H1 (cell line): Measurements from ENCODE around the gene LY6G6D. TPM values are rescaled to one million over a fixed set of nuclear protein-coding genes. Genes with fewer than 3 reads are reported as not detected.

Experiments used
- CTCF ChIA-PET: fragments of 300-600 bp; sonication (Branson Sonifier 250); formaldehyde crosslinking; loops from one replicate; lab custom pipeline; 2021; ENCODE audit not compliant: partially characterized antibody; lab: Charles Lee
- POLR2A ChIA-PET: fragments of 300-600 bp; sonication (Branson Sonifier 250); formaldehyde crosslinking; loops from one replicate; lab custom pipeline; 2021; ENCODE audit warnings: inconsistent platforms; ENCODE audit not compliant: partially characterized antibody; lab: Charles Lee
- DNase-seq, 2 experiments: peaks; one replicate each; pipeline versions ENCODE4 v3.0.0 to v3.0.0-alpha.2; 2010 to 2022; ENCODE audit warnings: low spot score in 2 of 2, low read depth in 1 of 2, mixed read lengths in 1 of 2
- FAIRE-seq: peaks from 2 replicates; lab custom pipeline; 2011; peaks lifted over from hg19 to GRCh38; lab: Jason Lieb, UNC
- H2AFZ ChIP-seq: 2 replicates; pipeline ENCODE4 v1.8.1; 2012; ENCODE audit warnings: low read length, inconsistent platforms
- H2AK5ac ChIP-seq: 2 replicates; pipeline ENCODE4 v1.6.1; 2013; ENCODE audit warnings: low read depth, low read length
- H2BK120ac ChIP-seq: replicated peaks from 2 replicates; pipeline ENCODE3; 2013; ENCODE audit warnings: low read depth, low read length, inconsistent platforms
- H2BK12ac ChIP-seq: 2 replicates; pipeline ENCODE4 v1.6.1; 2013; ENCODE audit warnings: low read depth, low read length
- H2BK15ac ChIP-seq: 2 replicates; pipeline ENCODE4 v1.6.1; 2013; ENCODE audit warnings: low read length
- H2BK20ac ChIP-seq: 2 replicates; pipeline ENCODE4 v1.6.1; 2013; ENCODE audit warnings: low read length
- H2BK5ac ChIP-seq: 2 replicates; pipeline ENCODE4 v1.6.1; 2013; ENCODE audit warnings: low read depth, low read length
- H3K14ac ChIP-seq: 2 replicates; pipeline ENCODE4 v1.6.1; 2013; ENCODE audit warnings: inconsistent platforms; ENCODE audit not compliant: insufficient read length
- H3K18ac ChIP-seq: 2 replicates; pipeline ENCODE4 v1.6.1; 2013; ENCODE audit warnings: low read length; ENCODE audit errors: extremely low read depth
- H3K23ac ChIP-seq: 2 replicates; pipeline ENCODE4 v1.6.1; 2013; ENCODE audit warnings: inconsistent platforms; ENCODE audit not compliant: insufficient read length
- H3K23me2 ChIP-seq: 2 replicates; pipeline ENCODE4 v1.6.1; 2013; ENCODE audit warnings: low read depth, low read length
- H3K27ac ChIP-seq: 2 replicates; pipeline ENCODE4 v1.6.1; 2011; ENCODE audit warnings: low read depth, low read length, inconsistent platforms
- H3K27me3 ChIP-seq, 4 experiments: replicated peaks in 1 of 4; 1 replicate in 1 of 4; 2 replicates in 3 of 4; pipeline versions ENCODE4 v1.6.1 to v1.8.1; 2011 to 2013; ENCODE audit warnings: low read length in 3 of 4, mild to moderate bottlenecking in 3 of 4, inconsistent platforms in 2 of 4, mixed read lengths in 2 of 4, moderate library complexity in 1 of 4; ENCODE audit not compliant: control insufficient read depth in 3 of 4, insufficient read depth in 3 of 4; ENCODE audit errors: extremely low read depth in 1 of 4
- H3K36me3 ChIP-seq, 4 experiments: 2 replicates each; pipeline versions ENCODE4 v1.6.1 to v1.8.1; 2011 to 2013; ENCODE audit warnings: mild to moderate bottlenecking in 4 of 4, low read length in 3 of 4, moderate library complexity in 2 of 4, control low read depth in 1 of 4, inconsistent platforms in 1 of 4; ENCODE audit not compliant: insufficient read depth in 4 of 4, control insufficient read depth in 2 of 4
- H3K4ac ChIP-seq: replicated peaks from 2 replicates; pipeline ENCODE3; 2013; ENCODE audit warnings: low read length, low read depth, mixed read lengths, inconsistent platforms; ENCODE audit not compliant: insufficient read length
- H3K4me1 ChIP-seq, 4 experiments: replicated peaks in 1 of 4; 1 replicate in 1 of 4; 2 replicates in 3 of 4; pipeline versions ENCODE4 v1.6.1 to v1.8.1; 2011 to 2013; ENCODE audit warnings: low read length in 3 of 4, inconsistent platforms in 2 of 4, mixed read lengths in 1 of 4; ENCODE audit not compliant: insufficient read depth in 4 of 4, control insufficient read depth in 3 of 4
- H3K4me2 ChIP-seq, 2 experiments: 2 replicates each; pipeline versions ENCODE4 v1.6.1 to v1.8.1; 2011 to 2013; ENCODE audit warnings: low read depth in 2 of 2, low read length in 2 of 2, control low read depth in 1 of 2, inconsistent platforms in 1 of 2, mild to moderate bottlenecking in 1 of 2; ENCODE audit not compliant: insufficient read depth in 1 of 2
- H3K4me3 ChIP-seq, 4 experiments: fragments of 200-600, 300-600 bp in 1 of 4; sonication (generic), shearing (Covaris generic), sonication (Bioruptor Twin) in 1 of 4; 2 replicates each; pipeline versions ENCODE4 v1.5.1 to v1.8.1; 2011 to 2016; ENCODE audit warnings: low read length in 4 of 4, low read depth in 3 of 4, control low read depth in 2 of 4, inconsistent platforms in 2 of 4, mild to moderate bottlenecking in 2 of 4, mixed read lengths in 1 of 4, moderate library complexity in 1 of 4; ENCODE audit not compliant: insufficient read depth in 2 of 4; ENCODE audit errors: extremely low read depth in 1 of 4
- H3K56ac ChIP-seq: replicated peaks from 2 replicates; pipeline ENCODE3; 2013; ENCODE audit warnings: low read depth, mild to moderate bottlenecking, mixed read lengths, low read length, inconsistent platforms; ENCODE audit not compliant: insufficient read length
- H3K79me1 ChIP-seq: 2 replicates; pipeline ENCODE4 v1.6.1; 2013; ENCODE audit warnings: low read depth, low read length, control low read depth
- H3K79me2 ChIP-seq, 2 experiments: 2 replicates each; pipeline versions ENCODE4 v1.6.1 to v1.8.1; 2012 to 2013; ENCODE audit warnings: low read length in 2 of 2, mild to moderate bottlenecking in 2 of 2, inconsistent platforms in 1 of 2; ENCODE audit not compliant: insufficient read depth in 2 of 2, control insufficient read depth in 1 of 2
- H3K9ac ChIP-seq, 4 experiments: replicated peaks in 1 of 4; 1 replicate in 1 of 4; 2 replicates in 3 of 4; pipeline versions ENCODE4 v1.6.1 to v1.8.1; 2011 to 2013; ENCODE audit warnings: low read depth in 3 of 4, low read length in 3 of 4, control low read depth in 2 of 4, mild to moderate bottlenecking in 2 of 4, moderate library complexity in 2 of 4, inconsistent platforms in 1 of 4; ENCODE audit errors: extremely low read depth in 1 of 4
- H3K9me3 ChIP-seq, 2 experiments: 2 replicates each; pipeline versions ENCODE4 v1.6.1 to v1.8.1; 2012 to 2013; ENCODE audit warnings: mild to moderate bottlenecking in 2 of 2, moderate library complexity in 2 of 2, control low read depth in 1 of 2, inconsistent platforms in 1 of 2, low read depth in 1 of 2, low read length in 1 of 2, mixed read lengths in 1 of 2; ENCODE audit not compliant: insufficient read depth in 2 of 2
- H4K20me1 ChIP-seq, 2 experiments: replicated peaks in 1 of 2; 2 replicates each; pipeline versions ENCODE3 to v1.8.1; 2011 to 2013; ENCODE audit warnings: inconsistent platforms in 2 of 2, low read length in 2 of 2, mild to moderate bottlenecking in 1 of 2; ENCODE audit not compliant: insufficient read depth in 2 of 2, control insufficient read depth in 1 of 2
- H4K5ac ChIP-seq: 2 replicates; pipeline ENCODE4 v1.6.1; 2013; ENCODE audit warnings: low read length, low read depth, mixed read lengths, inconsistent platforms; ENCODE audit not compliant: insufficient read length
- H4K8ac ChIP-seq: 2 replicates; pipeline ENCODE4 v1.8.0; 2013; ENCODE audit warnings: mild to moderate bottlenecking, moderate library complexity, low read length, inconsistent platforms; ENCODE audit not compliant: insufficient read depth; ENCODE audit errors: extremely low read depth
- H4K91ac ChIP-seq: replicated peaks from 2 replicates; pipeline ENCODE3; 2013; ENCODE audit warnings: low read length, mixed read lengths, inconsistent platforms; ENCODE audit not compliant: insufficient read length
- ASH2L ChIP-seq: fragments of 200-600, 300-600 bp; sonication (generic); IDR thresholded peaks from one replicate; pipeline ENCODE4 v1.7.1; 2017; ENCODE audit warnings: low read length
- CREB1 ChIP-seq: IDR thresholded peaks from 2 replicates; pipeline ENCODE4 v1.6.1; 2012; ENCODE audit warnings: inconsistent platforms
- E2F6 ChIP-seq: IDR thresholded peaks from 2 replicates; pipeline ENCODE4 v1.6.1; 2012; ENCODE audit warnings: inconsistent platforms
- EP300 ChIP-seq, 2 experiments: IDR thresholded peaks; 1 replicate in 1 of 2; 2 replicates in 1 of 2; pipeline ENCODE4 v1.6.1; 2011 to 2012; ENCODE audit warnings: low read depth in 2 of 2, low read length in 2 of 2, mild to moderate bottlenecking in 2 of 2, borderline replicate concordance in 1 of 2, inconsistent platforms in 1 of 2, moderate library complexity in 1 of 2
- EZH2 ChIP-seq: fragments of 200-600 bp; sonication (generic); IDR thresholded peaks from 2 replicates; pipeline ENCODE4 v1.7.1; 2012; ENCODE audit warnings: low read depth, mild to moderate bottlenecking, moderate library complexity, low read length, inconsistent platforms; ENCODE audit not compliant: severe bottlenecking
- HDAC2 ChIP-seq, 2 experiments: fragments of 300-600 bp in 1 of 2; sonication (generic) in 1 of 2; IDR thresholded peaks; 2 replicates each; pipeline ENCODE4 v1.6.1; 2011 to 2012; ENCODE audit warnings: low read depth in 2 of 2, low read length in 2 of 2, mild to moderate bottlenecking in 2 of 2, moderate library complexity in 2 of 2, borderline replicate concordance in 1 of 2, inconsistent platforms in 1 of 2
- KDM4A ChIP-seq: IDR thresholded peaks from one replicate; pipeline ENCODE4 v1.7.1; 2012; ENCODE audit warnings: low read depth, mild to moderate bottlenecking, moderate library complexity, low read length, inconsistent platforms; ENCODE audit not compliant: severe bottlenecking
- POU5F1 ChIP-seq: IDR thresholded peaks from 2 replicates; pipeline ENCODE4 v1.6.1; 2011; ENCODE audit warnings: low read depth, mild to moderate bottlenecking, low read length, moderate library complexity
- RBBP5 ChIP-seq: IDR thresholded peaks from 2 replicates; pipeline ENCODE4 v1.7.1; 2012; ENCODE audit warnings: low read depth, mild to moderate bottlenecking, inconsistent platforms, low read length, moderate library complexity, borderline replicate concordance
- SUZ12 ChIP-seq: fragments of 200-600 bp; sonication (generic); IDR thresholded peaks from 2 replicates; pipeline ENCODE4 v1.6.1; 2012; ENCODE audit warnings: mild to moderate bottlenecking, inconsistent platforms, low read length, moderate library complexity, mixed read lengths
- WGBS, 2 experiments: shearing (Covaris generic) in 1 of 2; methylation state at CpG; one replicate each; pipeline versions ENCODE4 v1.1.6 to v1.1.7; 2013 to 2015; ENCODE audit warnings: low lambda C conversion rate in 2 of 2, mixed read lengths in 2 of 2, inconsistent platforms in 1 of 2, low coverage in 1 of 2, missing lambda C conversion rate in 1 of 2; ENCODE audit not compliant: insufficient replicate concordance in 2 of 2, insufficient coverage in 1 of 2, insufficient read length in 1 of 2; ENCODE audit errors: extremely low coverage in 1 of 2, missing lambda C conversion rate in 1 of 2; 5-methylcytosine and 5-hydroxymethylcytosine counted together
- polyA plus RNA-seq, 7 experiments: library from polyadenylated mRNA; depleted of rRNA in 3 of 7; stranded (reverse) in 5 of 7; unstranded in 2 of 7; fragments of >200 nt in 5 of 7; fragments of 200-250 nt in 2 of 7; gene quantifications; 1 replicate in 5 of 7; 2 replicates in 1 of 7; 4 replicates in 1 of 7; pipeline versions ENCODE4 v1.2.1 to v1.2.3, GENCODE V29; 2011 to 2013; ENCODE audit warnings: missing spikeins in 2 of 7, mixed read lengths in 2 of 7
- total RNA-seq: library from RNA; stranded (reverse); fragmentation: NEBNext Ultra II Directional; extraction: Animal tissue kit (Norgen Biotek cat#: 25700); gene quantifications from 2 replicates; pipeline ENCODE4 v1.2.1, GENCODE V29; 2021

The LY6G6D gene
- total and polyA plus RNA-seq, 2 of the 8 experiments (the other 6 are each of a cell fraction or from before 2014, with no cell fraction given): 1.8 TPM; not detected in 1

DNA sequence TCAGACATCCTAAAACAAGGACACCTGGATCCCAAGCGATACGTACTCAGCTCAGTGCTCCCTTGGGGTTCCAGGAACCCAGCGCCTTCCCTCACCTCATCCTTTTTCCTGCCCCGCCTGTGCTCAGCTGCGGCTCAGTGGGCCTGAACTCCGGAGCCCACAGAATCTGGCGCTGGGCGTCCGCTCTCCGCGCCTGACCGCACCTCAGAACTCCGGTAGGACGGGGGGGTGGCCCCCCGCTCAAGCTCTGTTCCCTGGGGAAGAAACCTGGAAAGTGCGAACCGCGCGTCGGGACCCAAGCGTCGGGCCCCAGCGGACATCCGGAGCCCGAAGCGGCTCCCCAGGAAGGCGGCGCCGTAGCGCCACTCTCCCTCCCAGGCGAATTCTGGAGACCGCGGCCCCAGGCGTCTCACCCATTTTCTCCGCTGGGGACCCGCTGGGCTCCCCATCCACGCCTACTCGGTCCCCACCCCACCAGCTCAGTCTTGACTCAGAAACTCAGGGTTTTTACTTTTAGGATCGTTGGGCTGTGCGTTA, 33.9 kb upstream of the LY6G6D start:
- no peak for FAIRE-seq

More for the DNA sequence above, 33.9 kb upstream of the LY6G6D start:
- Histone ChIP-seq H3K9ac (no peak overlapping the region; a peak in 1 of 7 replicates), H3K4me2 (peak overlapping the region; percentile 11 to 84), H4K20me1 (no peaks in the 10 kb centered on the region), H3K36me3 (no peaks in the 10 kb centered on the region; a peak in 1 of 8 replicates), H3K27me3 (peaks cover 3 to 13% (median 12%) of the 10 kb centered on the region in 4 experiments; a peak in 6 of 7 replicates), H4K91ac (no peak overlapping the region), H3K4ac (no peak overlapping the region), H3K23ac (no peak overlapping the region), H2BK12ac (no peak overlapping the region), H2AFZ (peak overlapping the region; percentile 15; the same call in 1 of the 2 replicates), H2AK5ac (no peak overlapping the region), H2BK15ac (peak overlapping the region; percentile 72; the same call in 1 of the 2 replicates), H3K23me2 (peaks cover 11% of the 10 kb centered on the region; the same call in 1 of the 2 replicates), H3K9me3 (no peaks in the 10 kb centered on the region), H3K79me1 (no peaks in the 10 kb centered on the region), H4K5ac (no peak overlapping the region), H3K4me1 (peaks cover 0 to 10% (median 7%) of the 10 kb centered on the region in 4 experiments; a peak in 5 of 7 replicates), H3K4me3 (peak overlapping the region; percentile 22 to 70 (median 60)), H2BK5ac (peak overlapping the region; percentile 35; the same call in 1 of the 2 replicates), H3K79me2 (no peaks in the 10 kb centered on the region), H3K56ac (peak overlapping the region; percentile 33), H3K27ac (no peak overlapping the region), H4K8ac (no peak overlapping the region; the same call in 1 of the 2 replicates), H3K18ac (no peak overlapping the region), H2BK20ac (no peak overlapping the region; the same call in 1 of the 2 replicates), H3K14ac (no peak overlapping the region), H2BK120ac (no peak overlapping the region)
- TF ChIP-seq EP300 (IDR thresholded peaks at IDR 0.05; ENCODE audit: borderline replicate concordance in 1 of 2, low read depth in 2 of 2, low read length in 2 of 2) (no peak), HDAC2 (IDR thresholded peaks at IDR 0.05; ENCODE audit: borderline replicate concordance in 1 of 2, low read depth in 2 of 2, low read length in 2 of 2) (0 out of 4 replicates have a peak, but pooled peaks of 1 of the 2 experiments have one; percentile 20), RBBP5 (0 out of 2 replicates have a peak, but pooled peaks have one; percentile 56), SUZ12 (peak; percentile 20; the same call in 1 of the 2 replicates), KDM4A (peak; percentile 56), POU5F1 (no peak), E2F6 (no peak), EZH2 (peak; percentile 52), ASH2L (peak; percentile 71), CREB1 (no peak)
- CTCF ChIA-PET: interaction anchor here (0.7 to 2.3 kb wide), 15 partner anchors 9 to 149 kb away, joined by 3 to 10 read pairs (median 4); partner anchors contain the start of gene LY6G6D
- DNase-seq: peak in 1 of 2 experiments; percentile 70
- WGBS, 2 experiments: 4% methylated on average over 30 of the region's 40 CpGs; no CpG with 5 or more reads in 1 of the 2 experiments
- POLR2A ChIA-PET: interaction anchor here (0.8 to 2.5 kb wide), 13 partner anchors 9 to 149 kb away, joined by 3 to 20 read pairs (median 3); partner anchors contain the start of genes C6orf47, CLIC1, CSNK2B and DDAH2
